GM11168 (cell line): ENCODE results near the gene PPIL6.

ENCODE experiments used
- in situ Hi-C: fragments of 300-500 bp; cut with MboI; formaldehyde crosslinking; loops from one replicate; pipeline ENCODE4 v1.12.0; 2022; ENCODE audit warnings: low sequenced_read_pairs; ENCODE audit not compliant: unreplicated experiment

Gene PPIL6

GRCh38 chr6:109440331-109441068 lies at the start of gene PPIL6, which contains the start of gene SMPD2:
Gene PPIL6, minus strand, starts transcription at chr6:109440628. Its CDS starts 38 bp downstream, at chr6:109440590.
Gene SMPD2, plus strand, starts transcription at chr6:109440724. Its CDS starts 398 bp downstream, at chr6:109441122.
- in situ Hi-C loops: no loop called here

GRCh38 chr6:109488001-109488400 lies 47.6 kb upstream of the PPIL6 start:
- in situ Hi-C loops: no loop called here

- in situ Hi-C loops: no loop called here
Observed at GRCh38 chr6:109486068-109486467, 45.6 kb upstream of the PPIL6 start.

- in situ Hi-C loops: no loop called here
Observed at GRCh38 chr6:109485266-109485935, 45.0 kb upstream of the PPIL6 start.

GRCh38 chr6:109484122-109484521 lies 43.7 kb upstream of the PPIL6 start:
- in situ Hi-C loops: no loop called here

- in situ Hi-C loops: no loop called here
Observed at GRCh38 chr6:109483735-109484057, 43.3 kb upstream of the PPIL6 start.

GRCh38 chr6:109482905-109483734 lies 42.7 kb upstream of the PPIL6 start, which contains the start of gene ZBTB24:
Gene ZBTB24, minus strand, starts transcription at chr6:109483219. Its CDS starts 1,193 bp downstream, at chr6:109482026.
- in situ Hi-C loops: no loop called here

- in situ Hi-C loops: no loop called here
Observed at GRCh38 chr6:109480993-109481480, 40.6 kb upstream of the PPIL6 start.

- in situ Hi-C loops: no loop called here
Observed at GRCh38 chr6:109478841-109479624, 38.6 kb upstream of the PPIL6 start.

- in situ Hi-C loops: no loop called here
Observed at GRCh38 chr6:109478222-109478805, 37.9 kb upstream of the PPIL6 start.

GRCh38 chr6:109477725-109478124 lies 37.3 kb upstream of the PPIL6 start:
- in situ Hi-C loops: no loop called here

- in situ Hi-C loops: no loop called here
Observed at GRCh38 chr6:109477184-109477583, 36.8 kb upstream of the PPIL6 start.

- in situ Hi-C loops: no loop called here
Observed at GRCh38 chr6:109475625-109476024, 35.2 kb upstream of the PPIL6 start.

- in situ Hi-C loops: no loop called here
Observed at GRCh38 chr6:109474995-109475394, 34.6 kb upstream of the PPIL6 start.

GRCh38 chr6:109473120-109473519 lies 32.7 kb upstream of the PPIL6 start:
- in situ Hi-C loops: no loop called here

- in situ Hi-C loops: no loop called here
Observed at GRCh38 chr6:109472132-109472995, 31.9 kb upstream of the PPIL6 start.

GRCh38 chr6:109471105-109471810 lies 30.8 kb upstream of the PPIL6 start:
- in situ Hi-C loops: no loop called here

GRCh38 chr6:109469591-109470189 lies 29.3 kb upstream of the PPIL6 start:
- in situ Hi-C loops: no loop called here
